Neural progenitor cell (in vitro differentiated cells): ENCODE measurements around the gene PLEKHG7. TPM values are rescaled to one million over a fixed set of nuclear protein-coding genes. Genes with fewer than 3 reads are reported as not detected.

ENCODE experiments used
- DNase-seq: peaks from one replicate; pipeline ENCODE4 v3.0.0-alpha.2; 2016; ENCODE audit warnings: low spot score
- H2AFZ ChIP-seq: fragments of 200-600 bp; sonication (generic); replicated peaks from 2 replicates; pipeline ENCODE4 v1.6.1; 2016; ENCODE audit warnings: antibody characterized with exemption
- H3F3A ChIP-seq: fragments of 200-600 bp; sonication (generic); 2 replicates; pipeline ENCODE4 v1.6.1; 2016; ENCODE audit warnings: antibody characterized with exemption, low read depth
- H3K27ac ChIP-seq: fragments of 200-600 bp; sonication (generic); 2 replicates; pipeline ENCODE4 v1.5.1; 2016; ENCODE audit warnings: mild to moderate bottlenecking
- H3K27me3 ChIP-seq: fragments of 200-600 bp; sonication (generic); 2 replicates; pipeline ENCODE4 v1.6.1; 2016; ENCODE audit warnings: mild to moderate bottlenecking, moderate library complexity
- H3K36me3 ChIP-seq: fragments of 200-600 bp; sonication (generic); 2 replicates; pipeline ENCODE4 v1.5.1; 2016
- H3K4me1 ChIP-seq: fragments of 200-600 bp; sonication (generic); 2 replicates; pipeline ENCODE4 v1.6.1; 2016; ENCODE audit warnings: mixed run types
- H3K4me2 ChIP-seq: fragments of 200-600 bp; sonication (generic); 2 replicates; pipeline ENCODE4 v1.6.1; 2016
- H3K4me3 ChIP-seq: fragments of 200-600 bp; sonication (generic); 2 replicates; pipeline ENCODE4 v1.5.1; 2016
- H3K79me2 ChIP-seq: fragments of 200-600 bp; sonication (generic); 2 replicates; pipeline ENCODE4 v1.6.1; 2016; ENCODE audit warnings: low read depth
- H3K9ac ChIP-seq: fragments of 200-600 bp; sonication (generic); 2 replicates; pipeline ENCODE4 v1.6.1; 2016
- H3K9me3 ChIP-seq: fragments of 200-600 bp; sonication (generic); 2 replicates; pipeline ENCODE4 v1.5.1; 2016; ENCODE audit warnings: low read depth
- H4K20me1 ChIP-seq: fragments of 200-600 bp; sonication (generic); 2 replicates; pipeline ENCODE4 v1.6.1; 2016; ENCODE audit warnings: low read depth
- H3K27ac Mint-ChIP-seq: 3 replicates; pipeline ENCODE4 v1.8.0; 2021; ENCODE audit warnings: mixed read lengths
- H3K27me3 Mint-ChIP-seq: 2 replicates; pipeline ENCODE4 v1.8.0; 2022; ENCODE audit warnings: low read depth, mild to moderate bottlenecking, inconsistent platforms, moderate library complexity, mixed read lengths; ENCODE audit not compliant: insufficient read depth
- H3K36me3 Mint-ChIP-seq: 3 replicates; pipeline ENCODE4 v1.8.0; 2021; ENCODE audit warnings: mixed read lengths
- H3K4me1 Mint-ChIP-seq: 3 replicates; pipeline ENCODE4 v1.8.0; 2021; ENCODE audit warnings: mixed read lengths
- H3K4me3 Mint-ChIP-seq: 3 replicates; pipeline ENCODE4 v1.8.0; 2021; ENCODE audit warnings: mild to moderate bottlenecking, moderate library complexity, mixed read lengths
- H3K9me3 Mint-ChIP-seq: 3 replicates; pipeline ENCODE4 v1.8.0; 2020; ENCODE audit warnings: mixed read lengths
- CTCF ChIP-seq: fragments of 200-600 bp; sonication (generic); IDR thresholded peaks from 2 replicates; pipeline ENCODE4 v1.5.1; 2017; ENCODE audit warnings: antibody characterized with exemption, mild to moderate bottlenecking
- EZH2 ChIP-seq: fragments of 200-600 bp; sonication (generic); IDR thresholded peaks from 2 replicates; pipeline ENCODE4 v1.6.1; 2017; ENCODE audit warnings: antibody characterized with exemption, mild to moderate bottlenecking, moderate library complexity
- EZH2phosphoT487 ChIP-seq: fragments of 200-600 bp; sonication (generic); IDR thresholded peaks from 2 replicates; pipeline ENCODE4 v1.6.1; 2017; ENCODE audit warnings: antibody characterized with exemption
- total RNA-seq: library from RNA; depleted of rRNA; stranded (reverse); fragments of >200 nt; gene quantifications from 2 replicates; pipeline ENCODE4 v1.2.3, GENCODE V29; 2015; ENCODE audit warnings: low replicate concordance

PLEKHG7 gene
- total RNA-seq, 1 donor from 2014 or later: not detected

- Histone ChIP-seq H3K36me3 (no peaks in the 10 kb centered on the region), H3K27me3 (no peaks in the 10 kb centered on the region), H3K9ac (no peak overlapping the region), H3K4me2 (no peak overlapping the region), H3F3A (no peaks in the 10 kb centered on the region), H3K4me3 (no peak overlapping the region), H3K4me1 (no peaks in the 10 kb centered on the region), H2AFZ (no peak overlapping the region), H3K79me2 (no peaks in the 10 kb centered on the region), H3K27ac (no peak overlapping the region), H4K20me1 (no peaks in the 10 kb centered on the region), H3K9me3 (no peaks in the 10 kb centered on the region)
- no peak for DNase-seq
- no peaks in the 10 kb centered on the region for H3K27me3 Mint-ChIP-seq
- no peak overlapping the region for H3K4me3 Mint-ChIP-seq
- H3K9me3 Mint-ChIP-seq: peaks cover 2% of the 10 kb centered on the region
- TF ChIP-seq CTCF: no peak
- TF ChIP-seq EZH2: no peak
- TF ChIP-seq EZH2phosphoT487: no peak
- H3K36me3 Mint-ChIP-seq: no peaks in the 10 kb centered on the region
- no peaks in the 10 kb centered on the region for H3K4me1 Mint-ChIP-seq
- H3K27ac Mint-ChIP-seq: no peak overlapping the region
Observed at GRCh38 chr12:92701441-92701840, 1.3 kb upstream of the PLEKHG7 start.

- H3K4me2 ChIP-seq: no peak overlapping the region
- no peak overlapping the region for H3K27ac ChIP-seq
- H3K9me3 ChIP-seq: no peaks in the 10 kb centered on the region
- H2AFZ ChIP-seq: no peak overlapping the region
- no peaks in the 10 kb centered on the region for H3K27me3 ChIP-seq
- Mint-ChIP-seq H3K4me1 (no peaks in the 10 kb centered on the region), H3K9me3 (no peaks in the 10 kb centered on the region), H3K4me3 (no peak overlapping the region), H3K27me3 (no peaks in the 10 kb centered on the region), H3K27ac (no peak overlapping the region), H3K36me3 (no peaks in the 10 kb centered on the region)
- H3K4me1 ChIP-seq: no peaks in the 10 kb centered on the region
- DNase-seq: no peak
- TF ChIP-seq EZH2phosphoT487 (no peak), CTCF (no peak), EZH2 (no peak)
- no peaks in the 10 kb centered on the region for H3K79me2 ChIP-seq
- H3F3A ChIP-seq: no peaks in the 10 kb centered on the region
- H3K4me3 ChIP-seq: no peak overlapping the region
- H3K9ac ChIP-seq: no peak overlapping the region
- H4K20me1 ChIP-seq: no peaks in the 10 kb centered on the region
- no peaks in the 10 kb centered on the region for H3K36me3 ChIP-seq
Observed at GRCh38 chr12:92703786-92704185, 997 bp downstream of the PLEKHG7 start.

GRCh38 chr12:92706594-92706993, 3.8 kb downstream of the PLEKHG7 start:
- H3K36me3 ChIP-seq: no peaks in the 10 kb centered on the region
- no peak overlapping the region for H3K9ac ChIP-seq
- H3K4me1 ChIP-seq: no peaks in the 10 kb centered on the region
- no peaks in the 10 kb centered on the region for H3K27me3 Mint-ChIP-seq
- H3K9me3 Mint-ChIP-seq: no peaks in the 10 kb centered on the region
- no peaks in the 10 kb centered on the region for H3K36me3 Mint-ChIP-seq
- no peak for TF ChIP-seq CTCF
- no peak for TF ChIP-seq EZH2phosphoT487
- no peak for TF ChIP-seq EZH2
- H3K27ac ChIP-seq: no peak overlapping the region
- no peaks in the 10 kb centered on the region for H3K27me3 ChIP-seq
- no peaks in the 10 kb centered on the region for H3K9me3 ChIP-seq
- H4K20me1 ChIP-seq: no peaks in the 10 kb centered on the region
- no peak overlapping the region for H3K4me3 Mint-ChIP-seq
- no peak overlapping the region for H3K4me3 ChIP-seq
- no peaks in the 10 kb centered on the region for H3K79me2 ChIP-seq
- H3K4me2 ChIP-seq: no peak overlapping the region
- H3K4me1 Mint-ChIP-seq: no peaks in the 10 kb centered on the region
- no peaks in the 10 kb centered on the region for H3F3A ChIP-seq
- H3K27ac Mint-ChIP-seq: no peak overlapping the region
- no peak for DNase-seq
- H2AFZ ChIP-seq: no peak overlapping the region

- no peaks in the 10 kb centered on the region for H3K9me3 Mint-ChIP-seq
- H3K27me3 Mint-ChIP-seq: no peaks in the 10 kb centered on the region
- no peak overlapping the region for H3K9ac ChIP-seq
Observed at GRCh38 chr12:92707926-92708325, 5.1 kb downstream of the PLEKHG7 start.

More at GRCh38 chr12:92707926-92708325, 5.1 kb downstream of the PLEKHG7 start:
- H3K4me2 ChIP-seq: no peak overlapping the region
- Mint-ChIP-seq H3K36me3 (no peaks in the 10 kb centered on the region), H3K27ac (no peak overlapping the region), H3K4me1 (no peaks in the 10 kb centered on the region), H3K4me3 (no peak overlapping the region)
- H3K36me3 ChIP-seq: no peaks in the 10 kb centered on the region
- no peaks in the 10 kb centered on the region for H4K20me1 ChIP-seq
- no peak for DNase-seq
- H3K79me2 ChIP-seq: no peaks in the 10 kb centered on the region
- H3K9me3 ChIP-seq: no peaks in the 10 kb centered on the region
- no peaks in the 10 kb centered on the region for H3F3A ChIP-seq
- no peaks in the 10 kb centered on the region for H3K27me3 ChIP-seq
- H3K4me1 ChIP-seq: no peaks in the 10 kb centered on the region
- TF ChIP-seq CTCF (no peak), EZH2 (no peak), EZH2phosphoT487 (no peak)
- H3K4me3 ChIP-seq: no peak overlapping the region
- H2AFZ ChIP-seq: no peak overlapping the region
- H3K27ac ChIP-seq: no peak overlapping the region
